Activated naive CD4-positive, alpha-beta T cell treated with anti-CD3 and anti-CD28 coated beads, Interleukin-2, amount 50 U/mL, for 24 hours (primary cell): ENCODE data around the gene STRA8.

Experiments used
- H3K27ac Mint-ChIP-seq: one replicate; pipeline ENCODE4 v1.8.0; 2021; ENCODE audit warnings: mild to moderate bottlenecking, mixed read lengths
- H3K27me3 Mint-ChIP-seq: one replicate; pipeline ENCODE4 v1.8.0; 2021; ENCODE audit warnings: mixed read lengths
- H3K36me3 Mint-ChIP-seq: one replicate; pipeline ENCODE4 v1.8.0; 2021; ENCODE audit warnings: mixed read lengths
- H3K4me1 Mint-ChIP-seq: one replicate; pipeline ENCODE4 v1.8.0; 2021; ENCODE audit warnings: mixed read lengths
- H3K4me3 Mint-ChIP-seq: one replicate; pipeline ENCODE4 v1.8.0; 2021; ENCODE audit warnings: mild to moderate bottlenecking, mixed read lengths
- H3K9me3 Mint-ChIP-seq: one replicate; pipeline ENCODE4 v1.8.0; 2021; ENCODE audit warnings: mixed read lengths

The STRA8 gene

GRCh38 chr7:135263321-135263970 is 29.8 kb downstream of the STRA8 start:
- Mint-ChIP-seq H3K4me1 (no peaks in the 10 kb centered on the region), H3K27ac (no peak overlapping the region), H3K36me3 (peaks cover 2% of the 10 kb centered on the region), H3K4me3 (no peak overlapping the region), H3K27me3 (peaks cover 2% of the 10 kb centered on the region), H3K9me3 (peaks cover 11% of the 10 kb centered on the region)

- no peak overlapping the region for H3K4me3 Mint-ChIP-seq
- no peak overlapping the region for H3K27ac Mint-ChIP-seq
- peaks cover 11% of the 10 kb centered on the region for H3K9me3 Mint-ChIP-seq
- H3K4me1 Mint-ChIP-seq, result no peaks in the 10 kb centered on the region
- H3K36me3 Mint-ChIP-seq, result peaks cover 2% of the 10 kb centered on the region
- H3K27me3 Mint-ChIP-seq, result peaks cover 4% of the 10 kb centered on the region
Measured at GRCh38 chr7:135265637-135266036, 32.0 kb downstream of the STRA8 start.

GRCh38 chr7:135269921-135270320 is 36.3 kb downstream of the STRA8 start:
- no peak overlapping the region for H3K4me3 Mint-ChIP-seq
- H3K4me1 Mint-ChIP-seq, result peaks cover 3% of the 10 kb centered on the region
- peaks cover 2% of the 10 kb centered on the region for H3K27me3 Mint-ChIP-seq
- H3K9me3 Mint-ChIP-seq, result peaks cover under 1% of the 10 kb centered on the region
- H3K36me3 Mint-ChIP-seq, result no peaks in the 10 kb centered on the region
- no peak overlapping the region for H3K27ac Mint-ChIP-seq

- Mint-ChIP-seq H3K36me3 (no peaks in the 10 kb centered on the region), H3K4me3 (no peak overlapping the region), H3K4me1 (peaks cover 3% of the 10 kb centered on the region), H3K9me3 (no peaks in the 10 kb centered on the region), H3K27ac (no peak overlapping the region), H3K27me3 (peaks cover 2% of the 10 kb centered on the region)
Measured at GRCh38 chr7:135270577-135271254, 37.1 kb downstream of the STRA8 start.

- Mint-ChIP-seq H3K4me3 (no peak overlapping the region), H3K27me3 (peaks cover 2% of the 10 kb centered on the region), H3K27ac (no peak overlapping the region), H3K4me1 (peaks cover 3% of the 10 kb centered on the region), H3K36me3 (no peaks in the 10 kb centered on the region), H3K9me3 (no peaks in the 10 kb centered on the region)
Measured at GRCh38 chr7:135271255-135271615, 37.6 kb downstream of the STRA8 start.

GRCh38 chr7:135272303-135272702 is 38.7 kb downstream of the STRA8 start:
- no peaks in the 10 kb centered on the region for H3K9me3 Mint-ChIP-seq
- H3K4me1 Mint-ChIP-seq, result peaks cover 3% of the 10 kb centered on the region
- no peak overlapping the region for H3K4me3 Mint-ChIP-seq
- peaks cover 2% of the 10 kb centered on the region for H3K27me3 Mint-ChIP-seq
- H3K36me3 Mint-ChIP-seq, result no peaks in the 10 kb centered on the region
- no peak overlapping the region for H3K27ac Mint-ChIP-seq

GRCh38 chr7:135273581-135273980 is 39.9 kb downstream of the STRA8 start:
- no peak overlapping the region for H3K27ac Mint-ChIP-seq
- no peaks in the 10 kb centered on the region for H3K9me3 Mint-ChIP-seq
- peaks cover 2% of the 10 kb centered on the region for H3K27me3 Mint-ChIP-seq
- peaks cover 4% of the 10 kb centered on the region for H3K4me1 Mint-ChIP-seq
- no peak overlapping the region for H3K4me3 Mint-ChIP-seq
- H3K36me3 Mint-ChIP-seq, result no peaks in the 10 kb centered on the region

GRCh38 chr7:135274495-135275268 is 41.0 kb downstream of the STRA8 start:
- peaks cover 6% of the 10 kb centered on the region for H3K4me1 Mint-ChIP-seq
- H3K4me3 Mint-ChIP-seq, result no peak overlapping the region
- H3K27ac Mint-ChIP-seq, result no peak overlapping the region
- H3K9me3 Mint-ChIP-seq, result no peaks in the 10 kb centered on the region
- no peaks in the 10 kb centered on the region for H3K36me3 Mint-ChIP-seq
- H3K27me3 Mint-ChIP-seq, result no peaks in the 10 kb centered on the region

- Mint-ChIP-seq H3K4me1 (peaks cover 6% of the 10 kb centered on the region), H3K9me3 (no peaks in the 10 kb centered on the region), H3K27me3 (peaks cover 3% of the 10 kb centered on the region), H3K4me3 (no peak overlapping the region), H3K36me3 (no peaks in the 10 kb centered on the region), H3K27ac (no peak overlapping the region)
Measured at GRCh38 chr7:135275971-135276580, 42.4 kb downstream of the STRA8 start.

- Mint-ChIP-seq H3K27me3 (peaks cover 7% of the 10 kb centered on the region), H3K4me3 (no peak overlapping the region), H3K9me3 (no peaks in the 10 kb centered on the region), H3K27ac (no peak overlapping the region), H3K4me1 (peaks cover 11% of the 10 kb centered on the region), H3K36me3 (no peaks in the 10 kb centered on the region)
Measured at GRCh38 chr7:135277161-135277560, 43.5 kb downstream of the STRA8 start.

- Mint-ChIP-seq H3K27ac (no peak overlapping the region), H3K27me3 (peaks cover 7% of the 10 kb centered on the region), H3K4me1 (peaks cover 17% of the 10 kb centered on the region), H3K36me3 (no peaks in the 10 kb centered on the region), H3K9me3 (no peaks in the 10 kb centered on the region), H3K4me3 (no peak overlapping the region)
Measured at GRCh38 chr7:135281363-135281949, 47.8 kb downstream of the STRA8 start.

- H3K27ac Mint-ChIP-seq, result no peak overlapping the region
- peaks cover 7% of the 10 kb centered on the region for H3K27me3 Mint-ChIP-seq
- no peaks in the 10 kb centered on the region for H3K36me3 Mint-ChIP-seq
- H3K9me3 Mint-ChIP-seq, result no peaks in the 10 kb centered on the region
- peaks cover 17% of the 10 kb centered on the region for H3K4me1 Mint-ChIP-seq
- no peak overlapping the region for H3K4me3 Mint-ChIP-seq
Measured at GRCh38 chr7:135282561-135283254, 49.1 kb downstream of the STRA8 start.

GRCh38 chr7:135283959-135284638 is 50.5 kb downstream of the STRA8 start:
- H3K27me3 Mint-ChIP-seq, result peaks cover 7% of the 10 kb centered on the region
- H3K4me1 Mint-ChIP-seq, result peaks cover 14% of the 10 kb centered on the region
- H3K4me3 Mint-ChIP-seq, result no peak overlapping the region
- no peaks in the 10 kb centered on the region for H3K9me3 Mint-ChIP-seq
- H3K36me3 Mint-ChIP-seq, result no peaks in the 10 kb centered on the region
- H3K27ac Mint-ChIP-seq, result no peak overlapping the region

GRCh38 chr7:135285547-135286233 is 52.1 kb downstream of the STRA8 start:
- no peaks in the 10 kb centered on the region for H3K36me3 Mint-ChIP-seq
- H3K4me1 Mint-ChIP-seq, result peaks cover 14% of the 10 kb centered on the region
- H3K9me3 Mint-ChIP-seq, result no peaks in the 10 kb centered on the region
- no peak overlapping the region for H3K4me3 Mint-ChIP-seq
- no peak overlapping the region for H3K27ac Mint-ChIP-seq
- H3K27me3 Mint-ChIP-seq, result peaks cover 4% of the 10 kb centered on the region
